ENCODE measurements around the gene DIDO1. TPM values are rescaled to one million over a fixed set of nuclear protein-coding genes. Genes with fewer than 3 reads are reported as not detected.
A peak's percentile ranks its signal among the peaks of the same experiment; 100 is the strongest.

DIDO1 gene
- total and polyA plus RNA-seq, 12 donors, result 16.0 to 44.6 (median 37.0) TPM

GRCh38 chr20:62927128-62927705 is 912 bp upstream of the DIDO1 start:
- peak overlapping the region; percentile 67 to 99 (median 98) for H3K4me3 ChIP-seq
- DNase-seq (no peak), ATAC-seq (no peak)
- TF ChIP-seq CTCF (IDR thresholded peaks at IDR 0.05), result no peak
- H3K4me1 ChIP-seq, result peaks cover 23 to 71% (median 64%) of the 10 kb centered on the region in 9 donors
- peaks cover 0 to under 1% (median 0%) of the 10 kb centered on the region in 9 donors for H3K36me3 ChIP-seq
- H3K27ac ChIP-seq, result peak overlapping the region in 9 of 10 donors; percentile 89 to 99 (median 98)
- intact Hi-C loops (cut with DNase I), result loop anchor here in 1 of 10 donors (5.0 kb wide), 1 partner anchor 50 kb away; no protein-coding TSS in a partner anchor
- 69 to 71% methylated on average over 12 of the region's 12 CpGs for WGBS, 2 donors
- no peaks in the 10 kb centered on the region for H3K9me3 ChIP-seq
- H3K27me3 ChIP-seq, result no peaks in the 10 kb centered on the region

- intact Hi-C loops (cut with DNase I), result loop anchor here in 1 of 10 donors (1.0 to 5.0 kb wide), 2 partner anchors 12 to 48 kb away; no protein-coding TSS in a partner anchor
- Histone ChIP-seq H3K36me3 (no peaks in the 10 kb centered on the region), H3K27ac (peak overlapping the region; percentile 89 to 99 (median 98)), H3K4me3 (peak overlapping the region; percentile 67 to 99 (median 98)), H3K4me1 (peaks cover 25 to 87% (median 77%) of the 10 kb centered on the region in 9 donors), H3K9me3 (no peaks in the 10 kb centered on the region), H3K27me3 (no peaks in the 10 kb centered on the region)
- peak in 4 of 8 donors; percentile 1 to 15 (median 5) for ATAC-seq
- 0% methylated on average over 59 to 63 of the region's 63 CpGs for WGBS, 2 donors
- peak in 1 of 2 donors; percentile 43 for DNase-seq
- no peak for TF ChIP-seq CTCF (IDR thresholded peaks at IDR 0.05)
Measured at GRCh38 chr20:62925420-62926228, 681 bp downstream of the DIDO1 start.

GRCh38 chr20:62925076-62925419 is 1.3 kb downstream of the DIDO1 start:
- intact Hi-C loops (cut with DNase I), result loop anchor here in 1 of 10 donors (5.0 kb wide), 1 partner anchor 48 kb away; no protein-coding TSS in a partner anchor
- 1 to 3% methylated on average over 4 of the region's 4 CpGs for WGBS, 2 donors

More at GRCh38 chr20:62925076-62925419, 1.3 kb downstream of the DIDO1 start:
- DNase-seq (no peak), ATAC-seq (no peak)
- Histone ChIP-seq H3K36me3 (no peaks in the 10 kb centered on the region), H3K9me3 (no peaks in the 10 kb centered on the region), H3K27ac (peak overlapping the region in 9 of 10 donors; percentile 89 to 99 (median 98)), H3K4me1 (peaks cover 28 to 89% (median 81%) of the 10 kb centered on the region in 9 donors), H3K4me3 (peak overlapping the region; percentile 67 to 99 (median 98)), H3K27me3 (no peaks in the 10 kb centered on the region)
- TF ChIP-seq CTCF (IDR thresholded peaks at IDR 0.05), result no peak
